Endothelial cell of umbilical vein (primary cell): Measurements from ENCODE around the gene VIPR1. TPM values are rescaled to one million over a fixed set of nuclear protein-coding genes. Genes with fewer than 3 reads are reported as not detected.

Experiments
- BruUV-seq: library from RNA; stranded (reverse); fragments of 400-500 nt; replicated peaks from 2 replicates; lab custom pipeline; 2021; lab: Mats Ljungman, UMichigan
- CTCF ChIA-PET: fragments of 300-600, 350-600 bp; sonication (Branson Sonifier 250); formaldehyde crosslinking; loops from one replicate; lab custom pipeline; 2021; ENCODE audit warnings: antibody characterized with exemption, inconsistent platforms; lab: Charles Lee
- POLR2A ChIA-PET: fragments of 300-600, 350-600 bp; sonication (Branson Sonifier 250); formaldehyde crosslinking; loops from one replicate; lab custom pipeline; 2021; ENCODE audit warnings: antibody characterized with exemption, inconsistent platforms; lab: Charles Lee
- DNase-seq: peaks from one replicate; pipeline ENCODE4 v3.0.0-alpha.2; 2011; ENCODE audit warnings: low read depth, low spot score
- FAIRE-seq: peaks from 2 replicates; lab custom pipeline; 2011; peaks lifted over from hg19 to GRCh38; lab: Jason Lieb, UNC
- H2AFZ ChIP-seq: 2 replicates; pipeline ENCODE4 v1.6.0; 2012; ENCODE audit warnings: low read depth, low read length, control low read depth, inconsistent platforms
- H3K27ac ChIP-seq: 2 replicates; pipeline ENCODE4 v1.5.1; 2011; ENCODE audit warnings: low read depth, mild to moderate bottlenecking, control low read depth, low read length, moderate library complexity; ENCODE audit not compliant: insufficient read depth
- H3K27me3 ChIP-seq, 2 experiments: 2 replicates each; pipeline versions ENCODE4 v1.6.0 to v1.6.1; 2011; ENCODE audit warnings: low read length in 2 of 2, mixed read lengths in 1 of 2; ENCODE audit not compliant: control insufficient read depth in 2 of 2, insufficient read depth in 2 of 2
- H3K36me3 ChIP-seq, 2 experiments: 2 replicates in 1 of 2; 3 replicates in 1 of 2; pipeline ENCODE4 v1.5.1; 2011; ENCODE audit warnings: low read length in 2 of 2, mild to moderate bottlenecking in 1 of 2, moderate library complexity in 1 of 2; ENCODE audit not compliant: control insufficient read depth in 2 of 2, insufficient read depth in 2 of 2; ENCODE audit errors: extremely low read depth in 1 of 2
- H3K4me1 ChIP-seq: 3 replicates; pipeline ENCODE4 v1.5.1; 2011; ENCODE audit warnings: mild to moderate bottlenecking, low read length; ENCODE audit not compliant: control insufficient read depth, insufficient read depth; ENCODE audit errors: extremely low read depth
- H3K4me2 ChIP-seq: 2 replicates; pipeline ENCODE4 v1.6.1; 2011; ENCODE audit warnings: low read length, control low read depth, mixed read lengths; ENCODE audit not compliant: insufficient read depth
- H3K4me3 ChIP-seq, 3 experiments: fragments of 200-600 bp in 1 of 3; sonication (generic), shearing (Covaris generic) in 1 of 3; replicated peaks in 1 of 3; 2 replicates each; pipeline ENCODE4 v1.5.1; 2011 to 2016; ENCODE audit warnings: control low read depth in 3 of 3, low read length in 3 of 3, mild to moderate bottlenecking in 2 of 3, inconsistent platforms in 1 of 3, low read depth in 1 of 3, moderate library complexity in 1 of 3; ENCODE audit not compliant: insufficient read depth in 1 of 3
- H3K79me2 ChIP-seq: 2 replicates; pipeline ENCODE4 v1.6.0; 2012; ENCODE audit warnings: low read length, inconsistent platforms; ENCODE audit not compliant: control insufficient read depth, insufficient read depth
- H3K9ac ChIP-seq: replicated peaks from 2 replicates; pipeline ENCODE3; 2011; ENCODE audit warnings: low read length, control low read depth; ENCODE audit not compliant: insufficient read depth; ENCODE audit errors: extremely low read depth
- H3K9me1 ChIP-seq: replicated peaks from 3 replicates; pipeline ENCODE4 v1.6.0; 2011; ENCODE audit warnings: mild to moderate bottlenecking, low read length; ENCODE audit not compliant: control insufficient read depth, insufficient read depth; ENCODE audit errors: extremely low read depth
- H3K9me3 ChIP-seq: replicated peaks from 2 replicates; pipeline ENCODE4 v1.5.1; 2012; ENCODE audit warnings: low read length, inconsistent platforms; ENCODE audit not compliant: control insufficient read depth, insufficient read depth
- H4K20me1 ChIP-seq: replicated peaks from 2 replicates; pipeline ENCODE3; 2011; ENCODE audit warnings: mild to moderate bottlenecking, low read length; ENCODE audit not compliant: control insufficient read depth, insufficient read depth; ENCODE audit errors: extremely low read depth
- EZH2 ChIP-seq: IDR thresholded peaks from 2 replicates; pipeline ENCODE4 v1.6.1; 2012; ENCODE audit warnings: borderline replicate concordance, low read depth, mild to moderate bottlenecking, moderate library complexity, low read length, inconsistent platforms; ENCODE audit not compliant: severe bottlenecking
- FOS ChIP-seq: IDR thresholded peaks from 2 replicates; pipeline ENCODE4 v1.6.1; 2011; ENCODE audit warnings: mild to moderate bottlenecking, low read length, moderate library complexity, borderline replicate concordance; ENCODE audit not compliant: insufficient read depth
- GATA2 ChIP-seq: IDR thresholded peaks from 2 replicates; pipeline ENCODE4 v1.7.0; 2011; ENCODE audit warnings: low read depth, mild to moderate bottlenecking, moderate library complexity, mixed read lengths, low read length; ENCODE audit not compliant: insufficient read length, insufficient read depth
- MYC ChIP-seq: IDR thresholded peaks from one replicate; pipeline ENCODE4 v1.6.1; 2011; ENCODE audit warnings: mild to moderate bottlenecking, low read depth, low read length
- POLR2A ChIP-seq: IDR thresholded peaks from 2 replicates; pipeline ENCODE4 v1.6.1; 2012; ENCODE audit warnings: low read depth, mild to moderate bottlenecking, control low read depth, low read length
- POLR2AphosphoS5 ChIP-seq: IDR thresholded peaks from 2 replicates; pipeline ENCODE4 v1.6.1; 2012; ENCODE audit warnings: low read depth, mild to moderate bottlenecking, control low read depth, low read length, moderate library complexity; ENCODE audit not compliant: insufficient read depth
- dilution Hi-C: fragments of 300-500 bp; cut with MboI; formaldehyde crosslinking; loops from one replicate; pipeline ENCODE4 v1.15.0; 2019; ENCODE audit warnings: low sequenced_read_pairs; ENCODE audit not compliant: extremely low pct_ligation_motif_present
- intact Hi-C: fragments of 100-400 bp; cut with micrococcal nuclease; formaldehyde crosslinking; loops from one replicate; pipeline ENCODE4 v1.10.0; 2022
- polyA plus RNA-seq, 4 experiments: library from polyadenylated mRNA; depleted of rRNA in 3 of 4; stranded (reverse) in 3 of 4; unstranded in 1 of 4; fragments of >200 nt; gene quantifications; 2 replicates each; pipeline versions ENCODE4 v1.2.1 to v1.2.3, GENCODE V29; 2011 to 2012; ENCODE audit warnings: missing spikeins in 1 of 4
- total RNA-seq: library from RNA; stranded (reverse); gene quantifications from 2 replicates; pipeline ENCODE4 v1.2.3, GENCODE V29; 2021
- TF ChIP-seq, protein P1 (sequence below), 2 donors: IDR thresholded peaks; 1 replicate in 1 of 2; 2 replicates in 1 of 2; pipeline ENCODE4 v1.5.1; 2011; ENCODE audit warnings: low read length in 2 of 2, mild to moderate bottlenecking in 2 of 2, moderate library complexity in 2 of 2, control low read depth in 1 of 2, inconsistent platforms in 1 of 2, low read depth in 1 of 2; ENCODE audit not compliant: insufficient read depth in 1 of 2; ENCODE audit errors: extremely low read depth in 1 of 2

VIPR1 gene
- total and polyA plus RNA-seq, 2 donors (not counting 3 experiments of a cell fraction or from before 2014, with no cell fraction given), result 3.8 to 4.7 TPM

DNA sequence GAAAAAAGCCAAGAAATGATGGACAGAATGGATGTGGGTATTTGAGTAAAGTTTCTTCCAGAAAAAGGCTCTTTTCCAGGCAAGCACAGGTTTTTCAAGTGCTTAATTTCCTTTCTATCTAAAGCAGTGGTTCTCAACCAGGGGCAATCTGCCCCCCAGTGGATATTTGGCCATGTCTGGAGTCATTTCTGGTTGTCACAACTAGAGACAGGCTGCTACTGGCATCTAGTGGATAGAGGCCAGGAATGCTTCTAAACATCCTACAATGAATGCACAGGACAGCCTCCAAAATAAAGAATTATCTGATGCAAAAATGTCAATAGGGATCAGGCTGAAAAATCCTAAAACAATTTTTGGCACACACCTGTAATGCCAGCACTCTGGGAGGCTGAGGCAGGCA is 55.4 kb downstream of the VIPR1 start:
- POLR2A ChIA-PET, result no interaction called here

More for the DNA sequence above, 55.4 kb downstream of the VIPR1 start:
- intact Hi-C loops (no loop called here), dilution Hi-C loops (no loop called here)
- no peak overlapping the region for H3K27ac ChIP-seq
- H3K36me3 ChIP-seq, result peaks cover 20 to 36% of the 10 kb centered on the region in 2 experiments
- FAIRE-seq, result no peak
- no peak for TF ChIP-seq POLR2A
- no peak for TF ChIP-seq FOS
- TF ChIP-seq POLR2AphosphoS5, result no peak
- no peak for TF ChIP-seq GATA2
- no peak for TF ChIP-seq MYC
- TF ChIP-seq EZH2, result no peak
- TF ChIP-seq, protein P1, sequence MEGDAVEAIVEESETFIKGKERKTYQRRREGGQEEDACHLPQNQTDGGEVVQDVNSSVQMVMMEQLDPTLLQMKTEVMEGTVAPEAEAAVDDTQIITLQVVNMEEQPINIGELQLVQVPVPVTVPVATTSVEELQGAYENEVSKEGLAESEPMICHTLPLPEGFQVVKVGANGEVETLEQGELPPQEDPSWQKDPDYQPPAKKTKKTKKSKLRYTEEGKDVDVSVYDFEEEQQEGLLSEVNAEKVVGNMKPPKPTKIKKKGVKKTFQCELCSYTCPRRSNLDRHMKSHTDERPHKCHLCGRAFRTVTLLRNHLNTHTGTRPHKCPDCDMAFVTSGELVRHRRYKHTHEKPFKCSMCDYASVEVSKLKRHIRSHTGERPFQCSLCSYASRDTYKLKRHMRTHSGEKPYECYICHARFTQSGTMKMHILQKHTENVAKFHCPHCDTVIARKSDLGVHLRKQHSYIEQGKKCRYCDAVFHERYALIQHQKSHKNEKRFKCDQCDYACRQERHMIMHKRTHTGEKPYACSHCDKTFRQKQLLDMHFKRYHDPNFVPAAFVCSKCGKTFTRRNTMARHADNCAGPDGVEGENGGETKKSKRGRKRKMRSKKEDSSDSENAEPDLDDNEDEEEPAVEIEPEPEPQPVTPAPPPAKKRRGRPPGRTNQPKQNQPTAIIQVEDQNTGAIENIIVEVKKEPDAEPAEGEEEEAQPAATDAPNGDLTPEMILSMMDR (IDR thresholded peaks at IDR 0.05; ENCODE audit: extremely low read depth in 1 of 2, insufficient read depth in 1 of 2, low read depth in 1 of 2, low read length in 2 of 2), result no peak
- no peaks in the 10 kb centered on the region for H3K9me3 ChIP-seq
- BruUV-seq, result no TSS peak
- H3K9ac ChIP-seq, result no peak overlapping the region
- no peaks in the 10 kb centered on the region for H3K27me3 ChIP-seq
- no peaks in the 10 kb centered on the region for H3K4me1 ChIP-seq
- H2AFZ ChIP-seq, result no peak overlapping the region
- CTCF ChIA-PET, result no interaction called here
- peaks cover 3% of the 10 kb centered on the region for H4K20me1 ChIP-seq
- no peaks in the 10 kb centered on the region for H3K79me2 ChIP-seq
- no peak for DNase-seq
- no peak overlapping the region for H3K4me3 ChIP-seq
- H3K4me2 ChIP-seq, result no peak overlapping the region
- H3K9me1 ChIP-seq, result no peaks in the 10 kb centered on the region
